ENCODE measurements around the gene BCL2. TPM values are rescaled to one million over a fixed set of nuclear protein-coding genes. Genes with fewer than 3 reads are reported as not detected.

The BCL2 gene
- total RNA-seq, 1 experiment from 2014 or later: 2.9 TPM

DNA sequence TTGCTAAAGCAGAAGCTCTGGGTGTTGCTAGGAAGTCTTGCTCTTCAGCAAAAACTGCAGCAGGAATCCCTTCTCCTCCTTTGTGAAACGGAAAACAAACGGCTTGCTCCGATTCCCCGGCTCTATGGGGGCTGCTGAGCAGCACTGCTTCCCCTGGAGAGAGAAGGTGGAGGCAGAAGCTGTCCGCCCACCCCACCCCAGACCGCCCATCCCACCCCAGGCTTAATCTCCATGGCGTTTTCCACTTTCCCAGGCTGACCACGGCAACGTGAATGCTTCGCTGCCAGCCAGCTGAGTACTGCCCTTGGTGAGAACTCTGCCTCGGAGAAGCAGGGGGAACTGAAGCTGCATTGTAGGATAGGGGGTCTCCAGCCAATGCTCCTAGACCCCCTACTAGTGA, 139.2 kb downstream of the BCL2 start:
- H3K4me3 Mint-ChIP-seq (ENCODE audit: low read depth, unreplicated experiment): no peak overlapping the region
- DNase-seq: no peak
- TF ChIP-seq, protein P1, sequence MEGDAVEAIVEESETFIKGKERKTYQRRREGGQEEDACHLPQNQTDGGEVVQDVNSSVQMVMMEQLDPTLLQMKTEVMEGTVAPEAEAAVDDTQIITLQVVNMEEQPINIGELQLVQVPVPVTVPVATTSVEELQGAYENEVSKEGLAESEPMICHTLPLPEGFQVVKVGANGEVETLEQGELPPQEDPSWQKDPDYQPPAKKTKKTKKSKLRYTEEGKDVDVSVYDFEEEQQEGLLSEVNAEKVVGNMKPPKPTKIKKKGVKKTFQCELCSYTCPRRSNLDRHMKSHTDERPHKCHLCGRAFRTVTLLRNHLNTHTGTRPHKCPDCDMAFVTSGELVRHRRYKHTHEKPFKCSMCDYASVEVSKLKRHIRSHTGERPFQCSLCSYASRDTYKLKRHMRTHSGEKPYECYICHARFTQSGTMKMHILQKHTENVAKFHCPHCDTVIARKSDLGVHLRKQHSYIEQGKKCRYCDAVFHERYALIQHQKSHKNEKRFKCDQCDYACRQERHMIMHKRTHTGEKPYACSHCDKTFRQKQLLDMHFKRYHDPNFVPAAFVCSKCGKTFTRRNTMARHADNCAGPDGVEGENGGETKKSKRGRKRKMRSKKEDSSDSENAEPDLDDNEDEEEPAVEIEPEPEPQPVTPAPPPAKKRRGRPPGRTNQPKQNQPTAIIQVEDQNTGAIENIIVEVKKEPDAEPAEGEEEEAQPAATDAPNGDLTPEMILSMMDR (IDR thresholded peaks at IDR 0.05; ENCODE audit: unreplicated experiment): no peak
- H3K36me3 Mint-ChIP-seq (ENCODE audit: insufficient read depth, unreplicated experiment): no peaks in the 10 kb centered on the region
- no TSS peak for BruUV-seq (replicated peaks)
- intact Hi-C loops (cut with micrococcal nuclease; ENCODE audit: unreplicated experiment): no loop called here
- H3K27ac Mint-ChIP-seq (ENCODE audit: unreplicated experiment): no peak overlapping the region
- peaks cover 55% of the 10 kb centered on the region for H3K27me3 Mint-ChIP-seq (ENCODE audit: unreplicated experiment)
- no peaks in the 10 kb centered on the region for H3K9me3 Mint-ChIP-seq (ENCODE audit: low read depth, unreplicated experiment)
- no peaks in the 10 kb centered on the region for H3K4me1 Mint-ChIP-seq (ENCODE audit: low read depth, unreplicated experiment)
- CTCF ChIA-PET: no interaction called here

DNA sequence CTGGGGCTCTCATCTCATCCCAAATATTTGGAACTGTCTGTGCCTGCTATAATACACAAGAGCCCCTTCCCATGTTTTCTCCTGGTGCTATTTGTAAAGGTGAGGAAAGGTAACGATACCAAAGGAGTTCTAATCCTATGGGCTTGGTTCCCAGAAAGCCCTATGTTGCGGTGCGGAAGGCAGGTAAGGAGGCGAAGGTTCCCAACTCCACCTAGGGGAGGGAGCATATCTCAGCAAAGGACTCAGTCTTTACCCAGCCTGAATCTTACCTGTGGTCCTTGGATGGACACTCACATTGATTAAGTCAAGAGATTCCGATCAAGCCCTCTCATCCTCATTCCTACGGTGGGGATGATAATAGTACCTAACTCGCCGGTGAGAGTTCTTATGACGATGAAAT, 140.1 kb downstream of the BCL2 start:
- BruUV-seq (replicated peaks): no TSS peak
- Mint-ChIP-seq H3K27ac (ENCODE audit: unreplicated experiment) (no peak overlapping the region), H3K36me3 (ENCODE audit: insufficient read depth, unreplicated experiment) (no peaks in the 10 kb centered on the region), H3K4me1 (ENCODE audit: low read depth, unreplicated experiment) (no peaks in the 10 kb centered on the region), H3K9me3 (ENCODE audit: low read depth, unreplicated experiment) (no peaks in the 10 kb centered on the region), H3K27me3 (ENCODE audit: unreplicated experiment) (peaks cover 55% of the 10 kb centered on the region), H3K4me3 (ENCODE audit: low read depth, unreplicated experiment) (no peak overlapping the region)
- CTCF ChIA-PET: no interaction called here
- intact Hi-C loops (cut with micrococcal nuclease; ENCODE audit: unreplicated experiment): no loop called here
- TF ChIP-seq, protein P1 (IDR thresholded peaks at IDR 0.05; ENCODE audit: unreplicated experiment): no peak
- no peak for DNase-seq

DNA sequence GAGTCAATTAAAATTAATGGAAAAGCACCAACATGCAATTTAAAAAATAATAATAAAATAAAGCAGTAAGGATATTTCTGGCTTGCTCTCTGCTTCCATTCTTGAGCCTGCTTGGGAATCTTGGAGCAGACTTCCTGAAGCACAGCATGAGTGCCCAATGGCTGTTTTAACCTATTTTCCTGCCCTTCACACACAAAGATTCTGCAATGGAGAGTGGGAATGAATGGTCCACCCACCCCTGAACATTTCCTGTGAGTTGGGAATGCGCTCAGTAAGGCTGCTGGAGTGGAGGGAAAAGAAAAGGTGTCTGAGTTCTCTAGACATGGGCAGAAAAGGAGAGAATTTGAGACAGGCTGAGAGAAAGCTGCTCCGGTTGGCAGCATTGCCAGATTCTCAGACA, 140.6 kb downstream of the BCL2 start:
- no peaks in the 10 kb centered on the region for H3K4me1 Mint-ChIP-seq (ENCODE audit: low read depth, unreplicated experiment)
- H3K27ac Mint-ChIP-seq (ENCODE audit: unreplicated experiment): no peak overlapping the region
- CTCF ChIA-PET: no interaction called here
- intact Hi-C loops (cut with micrococcal nuclease; ENCODE audit: unreplicated experiment): no loop called here
- H3K27me3 Mint-ChIP-seq (ENCODE audit: unreplicated experiment): peaks cover 55% of the 10 kb centered on the region
- TF ChIP-seq, protein P1 (IDR thresholded peaks at IDR 0.05; ENCODE audit: unreplicated experiment): no peak
- no TSS peak for BruUV-seq (replicated peaks)
- no peaks in the 10 kb centered on the region for H3K9me3 Mint-ChIP-seq (ENCODE audit: low read depth, unreplicated experiment)
- H3K36me3 Mint-ChIP-seq (ENCODE audit: insufficient read depth, unreplicated experiment): no peaks in the 10 kb centered on the region
- no peak overlapping the region for H3K4me3 Mint-ChIP-seq (ENCODE audit: low read depth, unreplicated experiment)
- DNase-seq: no peak

DNA sequence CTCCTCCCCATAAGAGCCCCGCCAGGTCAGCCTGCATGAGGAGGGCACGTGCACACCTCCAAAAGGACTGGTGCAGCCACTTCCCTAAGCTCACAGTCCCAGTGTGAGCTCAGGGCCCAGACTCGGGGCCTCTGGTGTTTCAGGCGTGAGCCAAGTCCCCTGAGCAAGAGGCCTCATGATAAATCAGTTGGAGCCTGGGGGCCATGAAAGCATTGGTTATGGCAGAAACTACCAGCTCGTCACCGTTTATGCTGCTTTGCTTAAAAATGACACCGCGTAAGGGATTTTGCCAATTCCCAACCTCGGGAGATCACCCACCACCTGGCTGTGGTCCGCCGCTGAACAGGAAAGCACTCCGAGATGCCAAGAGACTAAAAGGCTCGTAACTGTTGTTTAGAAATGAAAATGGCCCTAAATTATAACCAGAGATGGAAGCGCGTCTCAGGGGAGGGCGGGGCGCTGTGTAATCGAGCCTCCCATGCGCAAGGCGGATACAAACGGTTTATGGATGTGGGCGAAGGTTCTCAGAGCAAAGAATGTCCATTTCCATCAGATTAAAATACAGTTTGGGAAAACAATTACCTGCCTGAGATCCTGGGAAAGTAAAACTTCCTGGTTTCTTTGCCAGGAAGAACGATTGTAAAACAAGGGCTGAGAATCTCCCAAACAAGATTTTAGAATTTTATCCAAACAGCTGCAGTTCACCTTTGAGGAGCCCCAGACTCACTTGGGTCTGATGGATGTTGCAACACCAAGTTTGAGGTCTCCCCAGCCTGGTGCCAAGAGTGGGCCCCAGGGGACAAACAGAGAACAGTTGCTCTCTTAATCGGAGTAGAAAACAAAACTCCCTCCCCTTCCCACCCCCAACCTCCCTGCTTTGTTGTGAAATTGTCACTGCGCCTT, 141.4 kb downstream of the BCL2 start:
- Mint-ChIP-seq H3K4me1 (ENCODE audit: low read depth, unreplicated experiment) (no peaks in the 10 kb centered on the region), H3K36me3 (ENCODE audit: insufficient read depth, unreplicated experiment) (no peaks in the 10 kb centered on the region), H3K4me3 (ENCODE audit: low read depth, unreplicated experiment) (no peak overlapping the region), H3K27ac (ENCODE audit: unreplicated experiment) (no peak overlapping the region), H3K27me3 (ENCODE audit: unreplicated experiment) (peaks cover 48% of the 10 kb centered on the region), H3K9me3 (ENCODE audit: low read depth, unreplicated experiment) (no peaks in the 10 kb centered on the region)
- CTCF ChIA-PET: no interaction called here
- DNase-seq: no peak
- no TSS peak for BruUV-seq (replicated peaks)
- TF ChIP-seq, protein P1 (IDR thresholded peaks at IDR 0.05; ENCODE audit: unreplicated experiment): no peak
- intact Hi-C loops (cut with micrococcal nuclease; ENCODE audit: unreplicated experiment): no loop called here

All from Calu3 (cell line).